ENCODE results near the gene LRRFIP1.

DNA sequence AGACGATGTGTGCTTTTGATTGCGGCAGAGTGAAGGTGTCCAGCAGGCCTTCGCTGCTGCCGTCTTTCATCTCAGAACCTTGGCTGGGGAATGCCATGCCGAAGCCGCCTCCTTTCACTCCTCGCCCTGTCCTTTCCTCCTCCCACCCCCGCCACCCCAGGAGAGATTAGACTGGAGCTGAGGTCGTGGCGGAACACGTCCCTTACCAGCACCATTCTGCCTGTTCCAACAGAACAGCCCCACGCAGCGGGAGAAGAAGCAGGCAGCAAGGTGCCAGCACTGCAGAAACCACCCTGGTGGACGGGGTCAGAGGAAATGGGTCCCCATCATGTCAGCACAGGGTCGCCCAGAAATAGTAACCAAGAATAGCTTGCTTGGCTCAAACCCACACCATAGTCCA, 146.4 kb downstream of the LRRFIP1 start:
- TF ChIP-seq, protein P1, sequence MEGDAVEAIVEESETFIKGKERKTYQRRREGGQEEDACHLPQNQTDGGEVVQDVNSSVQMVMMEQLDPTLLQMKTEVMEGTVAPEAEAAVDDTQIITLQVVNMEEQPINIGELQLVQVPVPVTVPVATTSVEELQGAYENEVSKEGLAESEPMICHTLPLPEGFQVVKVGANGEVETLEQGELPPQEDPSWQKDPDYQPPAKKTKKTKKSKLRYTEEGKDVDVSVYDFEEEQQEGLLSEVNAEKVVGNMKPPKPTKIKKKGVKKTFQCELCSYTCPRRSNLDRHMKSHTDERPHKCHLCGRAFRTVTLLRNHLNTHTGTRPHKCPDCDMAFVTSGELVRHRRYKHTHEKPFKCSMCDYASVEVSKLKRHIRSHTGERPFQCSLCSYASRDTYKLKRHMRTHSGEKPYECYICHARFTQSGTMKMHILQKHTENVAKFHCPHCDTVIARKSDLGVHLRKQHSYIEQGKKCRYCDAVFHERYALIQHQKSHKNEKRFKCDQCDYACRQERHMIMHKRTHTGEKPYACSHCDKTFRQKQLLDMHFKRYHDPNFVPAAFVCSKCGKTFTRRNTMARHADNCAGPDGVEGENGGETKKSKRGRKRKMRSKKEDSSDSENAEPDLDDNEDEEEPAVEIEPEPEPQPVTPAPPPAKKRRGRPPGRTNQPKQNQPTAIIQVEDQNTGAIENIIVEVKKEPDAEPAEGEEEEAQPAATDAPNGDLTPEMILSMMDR (IDR thresholded peaks at IDR 0.05) = no peak
- no peak for TF ChIP-seq POLR2A (IDR thresholded peaks at IDR 0.05)
- no peak for TF ChIP-seq EP300 (IDR thresholded peaks at IDR 0.05)

Measured in ovary (tissue), 3 donors.